Jurkat, Clone E6-1 (cell line): ENCODE data around the gene TRPV2.
A peak's percentile ranks its signal among the peaks of the same experiment; 100 is the strongest.
"Not testable (repeated sequence)": the region's sequence is repeated elsewhere in the genome, so short reads cannot be mapped to it uniquely, and the experiment has no call there.

ENCODE experiments used
- DNase-seq: peaks from one replicate; pipeline ENCODE4 v3.0.0-alpha.2; 2011; ENCODE audit warnings: low read depth, low spot score
- H3K4me3 ChIP-seq: 2 replicates; pipeline ENCODE4 v1.5.1; 2011; ENCODE audit warnings: mild to moderate bottlenecking, low read length, control low read depth, moderate library complexity

The TRPV2 gene

GRCh38 chr17:16398270-16399267, 16.8 kb upstream of the TRPV2 start:
- peak; percentile 32 for DNase-seq
- no peak overlapping the region for H3K4me3 ChIP-seq

- not testable (repeated sequence) for H3K4me3 ChIP-seq, DNase-seq
These were observed 11.5 kb upstream of the TRPV2 start for GRCh38 chr17:16403847-16404246.

GRCh38 chr17:16406742-16407674, 8.4 kb upstream of the TRPV2 start:
- DNase-seq = no peak
- H3K4me3 ChIP-seq = peak overlapping the region; percentile 45

- no peak for DNase-seq
These were observed 7.3 kb upstream of the TRPV2 start for GRCh38 chr17:16407911-16408588.

GRCh38 chr17:16417399-16417798, 2.0 kb downstream of the TRPV2 start:
- DNase-seq = no peak
- H3K4me3 ChIP-seq = no peak overlapping the region

More at GRCh38 chr17:16407911-16408588, 7.3 kb upstream of the TRPV2 start:
- no peak overlapping the region for H3K4me3 ChIP-seq

- no peak overlapping the region for H3K4me3 ChIP-seq
- no peak for DNase-seq
These were observed 2.7 kb downstream of the TRPV2 start for GRCh38 chr17:16417896-16418684.

- DNase-seq = no peak
- no peak overlapping the region for H3K4me3 ChIP-seq
These were observed 3.3 kb downstream of the TRPV2 start for GRCh38 chr17:16418685-16419068.

GRCh38 chr17:16419074-16419928, 3.9 kb downstream of the TRPV2 start:
- DNase-seq = no peak
- H3K4me3 ChIP-seq = no peak overlapping the region

GRCh38 chr17:16419929-16420271, 4.5 kb downstream of the TRPV2 start:
- no peak overlapping the region for H3K4me3 ChIP-seq

GRCh38 chr17:16422416-16422815, 7.0 kb downstream of the TRPV2 start:
- H3K4me3 ChIP-seq = no peak overlapping the region
- DNase-seq = no peak

More at GRCh38 chr17:16419929-16420271, 4.5 kb downstream of the TRPV2 start:
- DNase-seq = no peak

- no peak overlapping the region for H3K4me3 ChIP-seq
- DNase-seq = no peak
These were observed 8.0 kb downstream of the TRPV2 start for GRCh38 chr17:16423226-16423872.

- H3K4me3 ChIP-seq = no peak overlapping the region
- DNase-seq = no peak
These were observed 9.8 kb downstream of the TRPV2 start for GRCh38 chr17:16425202-16425601.

GRCh38 chr17:16425698-16426659, 10.6 kb downstream of the TRPV2 start:
- DNase-seq = no peak
- no peak overlapping the region for H3K4me3 ChIP-seq

- no peak overlapping the region for H3K4me3 ChIP-seq
- DNase-seq = no peak
These were observed 11.6 kb downstream of the TRPV2 start for GRCh38 chr17:16427020-16427419.

GRCh38 chr17:16428098-16428882, 12.9 kb downstream of the TRPV2 start:
- peak; percentile 73 for DNase-seq
- no peak overlapping the region for H3K4me3 ChIP-seq
